ENCODE measurements around the gene GNAQ. TPM values are rescaled to one million over a fixed set of nuclear protein-coding genes. Genes with fewer than 3 reads are reported as not detected.

Gene GNAQ
- total RNA-seq, 1 experiment from 2014 or later, result 55.5 TPM

DNA sequence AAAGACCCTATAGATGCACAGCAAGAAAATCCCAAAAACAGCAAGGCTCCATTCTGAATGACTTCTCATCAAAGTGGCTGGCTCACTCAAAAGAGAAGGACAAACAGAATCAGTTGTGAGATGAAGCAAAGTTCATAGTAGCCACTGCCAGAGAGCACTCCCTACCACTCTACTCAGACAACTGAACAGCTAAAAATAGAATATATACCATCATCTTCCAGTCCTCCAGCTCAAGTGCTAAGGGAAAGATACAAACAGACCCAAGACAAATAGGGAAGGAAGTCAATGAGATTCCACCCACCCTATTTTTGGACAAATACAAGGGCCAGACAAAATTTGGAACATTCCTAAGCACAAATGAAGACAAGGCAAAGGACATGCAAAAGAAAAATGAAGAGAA, 20.6 kb downstream of the GNAQ start:
- CTCF ChIA-PET, result no interaction called here
- DNase-seq (ENCODE audit: low spot score) (no peak), ATAC-seq (no peak)
- Mint-ChIP-seq H3K36me3 (no peaks in the 10 kb centered on the region), H3K4me3 (no peak overlapping the region; the same call in 1 of the 2 replicates), H3K27ac (no peak overlapping the region), H3K27me3 (ENCODE audit: low read depth) (no peaks in the 10 kb centered on the region), H3K4me1 (peaks cover 52% of the 10 kb centered on the region), H3K9me3 (no peaks in the 10 kb centered on the region)
- POLR2A ChIA-PET, result no interaction called here
- TF ChIP-seq SOX15 (CRISPR knock-in tag; IDR thresholded peaks at IDR 0.05) (no peak), SMAD4 (CRISPR knock-in tag; IDR thresholded peaks at IDR 0.05) (no peak), FOXJ3 (CRISPR knock-in tag; IDR thresholded peaks at IDR 0.05; ENCODE audit: borderline replicate concordance) (no peak), CDX4 (CRISPR knock-in tag; IDR thresholded peaks at IDR 0.05; ENCODE audit: borderline replicate concordance) (no peak)
- TF ChIP-seq, protein P1, sequence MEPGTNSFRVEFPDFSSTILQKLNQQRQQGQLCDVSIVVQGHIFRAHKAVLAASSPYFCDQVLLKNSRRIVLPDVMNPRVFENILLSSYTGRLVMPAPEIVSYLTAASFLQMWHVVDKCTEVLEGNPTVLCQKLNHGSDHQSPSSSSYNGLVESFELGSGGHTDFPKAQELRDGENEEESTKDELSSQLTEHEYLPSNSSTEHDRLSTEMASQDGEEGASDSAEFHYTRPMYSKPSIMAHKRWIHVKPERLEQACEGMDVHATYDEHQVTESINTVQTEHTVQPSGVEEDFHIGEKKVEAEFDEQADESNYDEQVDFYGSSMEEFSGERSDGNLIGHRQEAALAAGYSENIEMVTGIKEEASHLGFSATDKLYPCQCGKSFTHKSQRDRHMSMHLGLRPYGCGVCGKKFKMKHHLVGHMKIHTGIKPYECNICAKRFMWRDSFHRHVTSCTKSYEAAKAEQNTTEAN (CRISPR knock-in tag; IDR thresholded peaks at IDR 0.05), result no peak
- TF ChIP-seq, protein P2, sequence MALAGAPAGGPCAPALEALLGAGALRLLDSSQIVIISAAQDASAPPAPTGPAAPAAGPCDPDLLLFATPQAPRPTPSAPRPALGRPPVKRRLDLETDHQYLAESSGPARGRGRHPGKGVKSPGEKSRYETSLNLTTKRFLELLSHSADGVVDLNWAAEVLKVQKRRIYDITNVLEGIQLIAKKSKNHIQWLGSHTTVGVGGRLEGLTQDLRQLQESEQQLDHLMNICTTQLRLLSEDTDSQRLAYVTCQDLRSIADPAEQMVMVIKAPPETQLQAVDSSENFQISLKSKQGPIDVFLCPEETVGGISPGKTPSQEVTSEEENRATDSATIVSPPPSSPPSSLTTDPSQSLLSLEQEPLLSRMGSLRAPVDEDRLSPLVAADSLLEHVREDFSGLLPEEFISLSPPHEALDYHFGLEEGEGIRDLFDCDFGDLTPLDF (CRISPR knock-in tag; IDR thresholded peaks at IDR 0.05), result no peak

- Mint-ChIP-seq H3K27me3 (ENCODE audit: low read depth) (no peaks in the 10 kb centered on the region), H3K9me3 (no peaks in the 10 kb centered on the region), H3K36me3 (no peaks in the 10 kb centered on the region), H3K27ac (no peak overlapping the region; the same call in 1 of the 2 replicates), H3K4me1 (peaks cover 55% of the 10 kb centered on the region), H3K4me3 (no peak overlapping the region)
- CTCF ChIA-PET, result no interaction called here
- DNase-seq (ENCODE audit: low spot score), result no peak
- POLR2A ChIA-PET, result no interaction called here
- no peak for ATAC-seq
- no peak for TF ChIP-seq ZNF416 (CRISPR knock-in tag; IDR thresholded peaks at IDR 0.05)
- TF ChIP-seq RELA (CRISPR knock-in tag; IDR thresholded peaks at IDR 0.05; ENCODE audit: borderline replicate concordance), result no peak
- TF ChIP-seq, protein P3, sequence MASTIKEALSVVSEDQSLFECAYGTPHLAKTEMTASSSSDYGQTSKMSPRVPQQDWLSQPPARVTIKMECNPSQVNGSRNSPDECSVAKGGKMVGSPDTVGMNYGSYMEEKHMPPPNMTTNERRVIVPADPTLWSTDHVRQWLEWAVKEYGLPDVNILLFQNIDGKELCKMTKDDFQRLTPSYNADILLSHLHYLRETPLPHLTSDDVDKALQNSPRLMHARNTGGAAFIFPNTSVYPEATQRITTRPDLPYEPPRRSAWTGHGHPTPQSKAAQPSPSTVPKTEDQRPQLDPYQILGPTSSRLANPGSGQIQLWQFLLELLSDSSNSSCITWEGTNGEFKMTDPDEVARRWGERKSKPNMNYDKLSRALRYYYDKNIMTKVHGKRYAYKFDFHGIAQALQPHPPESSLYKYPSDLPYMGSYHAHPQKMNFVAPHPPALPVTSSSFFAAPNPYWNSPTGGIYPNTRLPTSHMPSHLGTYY (CRISPR knock-in tag; IDR thresholded peaks at IDR 0.05), result no peak
- TF ChIP-seq, protein P4, sequence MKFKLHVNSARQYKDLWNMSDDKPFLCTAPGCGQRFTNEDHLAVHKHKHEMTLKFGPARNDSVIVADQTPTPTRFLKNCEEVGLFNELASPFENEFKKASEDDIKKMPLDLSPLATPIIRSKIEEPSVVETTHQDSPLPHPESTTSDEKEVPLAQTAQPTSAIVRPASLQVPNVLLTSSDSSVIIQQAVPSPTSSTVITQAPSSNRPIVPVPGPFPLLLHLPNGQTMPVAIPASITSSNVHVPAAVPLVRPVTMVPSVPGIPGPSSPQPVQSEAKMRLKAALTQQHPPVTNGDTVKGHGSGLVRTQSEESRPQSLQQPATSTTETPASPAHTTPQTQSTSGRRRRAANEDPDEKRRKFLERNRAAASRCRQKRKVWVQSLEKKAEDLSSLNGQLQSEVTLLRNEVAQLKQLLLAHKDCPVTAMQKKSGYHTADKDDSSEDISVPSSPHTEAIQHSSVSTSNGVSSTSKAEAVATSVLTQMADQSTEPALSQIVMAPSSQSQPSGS (CRISPR knock-in tag; IDR thresholded peaks at IDR 0.05; ENCODE audit: borderline replicate concordance, low read depth), result no peak
- TF ChIP-seq, protein P1 (CRISPR knock-in tag; IDR thresholded peaks at IDR 0.05), result no peak
- TF ChIP-seq PREB (CRISPR knock-in tag; IDR thresholded peaks at IDR 0.05; ENCODE audit: borderline replicate concordance), result no peak
- no peak for TF ChIP-seq FOXK1 (CRISPR knock-in tag; IDR thresholded peaks at IDR 0.05)
- TF ChIP-seq ZNF396 (CRISPR knock-in tag; IDR thresholded peaks at IDR 0.05; ENCODE audit: borderline replicate concordance), result no peak
- no peak for TF ChIP-seq CBFB (CRISPR knock-in tag; IDR thresholded peaks at IDR 0.05; ENCODE audit: low read depth)
- TF ChIP-seq GTF2I (CRISPR knock-in tag; conservative IDR thresholded peaks at IDR 0.05), result no peak
- no peak for TF ChIP-seq ZNF671 (CRISPR knock-in tag; IDR thresholded peaks at IDR 0.05)
- TF ChIP-seq, protein P5, sequence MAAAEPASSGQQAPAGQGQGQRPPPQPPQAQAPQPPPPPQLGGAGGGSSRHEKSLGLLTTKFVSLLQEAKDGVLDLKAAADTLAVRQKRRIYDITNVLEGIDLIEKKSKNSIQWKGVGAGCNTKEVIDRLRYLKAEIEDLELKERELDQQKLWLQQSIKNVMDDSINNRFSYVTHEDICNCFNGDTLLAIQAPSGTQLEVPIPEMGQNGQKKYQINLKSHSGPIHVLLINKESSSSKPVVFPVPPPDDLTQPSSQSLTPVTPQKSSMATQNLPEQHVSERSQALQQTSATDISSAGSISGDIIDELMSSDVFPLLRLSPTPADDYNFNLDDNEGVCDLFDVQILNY (CRISPR knock-in tag; IDR thresholded peaks at IDR 0.05), result no peak
- TF ChIP-seq, protein P6, sequence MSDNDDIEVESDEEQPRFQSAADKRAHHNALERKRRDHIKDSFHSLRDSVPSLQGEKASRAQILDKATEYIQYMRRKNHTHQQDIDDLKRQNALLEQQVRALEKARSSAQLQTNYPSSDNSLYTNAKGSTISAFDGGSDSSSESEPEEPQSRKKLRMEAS (CRISPR knock-in tag; IDR thresholded peaks at IDR 0.05), result no peak
- no peak for TF ChIP-seq ZNF281 (CRISPR knock-in tag; IDR thresholded peaks at IDR 0.05)
- TF ChIP-seq, protein P2 (CRISPR knock-in tag; IDR thresholded peaks at IDR 0.05), result no peak
- no peak for TF ChIP-seq IRF2 (CRISPR knock-in tag; IDR thresholded peaks at IDR 0.05; ENCODE audit: borderline replicate concordance, low read depth)
Measured at GRCh38 chr9:78010445-78010844, 21.2 kb downstream of the GNAQ start.

Measured in WTC11 (cell line).